CD14-positive monocyte (primary cell): ENCODE data around the gene TMEM44. TPM values are rescaled to one million over a fixed set of nuclear protein-coding genes. Genes with fewer than 3 reads are reported as not detected.

Experiments
- DNase-seq, 3 donors: peaks; one replicate each; pipeline ENCODE4 v3.0.0-alpha.2; 2011 to 2022
- H2AFZ ChIP-seq: 2 replicates; pipeline ENCODE4 v1.6.0; 2012; ENCODE audit warnings: mild to moderate bottlenecking, low read depth, low read length, inconsistent platforms; ENCODE audit not compliant: insufficient read depth, poor library complexity, severe bottlenecking
- H3K27ac ChIP-seq, 2 donors: 1 replicate in 1 of 2; 2 replicates in 1 of 2; pipeline ENCODE4 v1.5.1; 2012 to 2013; ENCODE audit warnings: low read length in 2 of 2, control low read depth in 1 of 2, inconsistent platforms in 1 of 2, low read depth in 1 of 2, mild to moderate bottlenecking in 1 of 2
- H3K27me3 ChIP-seq, 2 donors: one replicate each; pipeline versions ENCODE4 v1.6.0 to v1.6.1; 2011 to 2013; ENCODE audit warnings: low read length in 2 of 2; ENCODE audit not compliant: control insufficient read depth in 2 of 2, insufficient read depth in 2 of 2
- H3K36me3 ChIP-seq, 2 donors: replicated peaks in 1 of 2; 1 replicate in 1 of 2; 2 replicates in 1 of 2; pipeline versions ENCODE4 v1.5.1 to v1.6.1; 2012 to 2013; ENCODE audit warnings: low read length in 2 of 2, control low read depth in 1 of 2, inconsistent platforms in 1 of 2, mild to moderate bottlenecking in 1 of 2; ENCODE audit not compliant: insufficient read depth in 2 of 2, control insufficient read depth in 1 of 2
- H3K4me1 ChIP-seq, 2 donors: 1 replicate in 1 of 2; 2 replicates in 1 of 2; pipeline versions ENCODE4 v1.5.1 to v1.6.1; 2012 to 2013; ENCODE audit warnings: low read length in 2 of 2, control low read depth in 1 of 2, inconsistent platforms in 1 of 2, mild to moderate bottlenecking in 1 of 2, moderate library complexity in 1 of 2; ENCODE audit not compliant: insufficient read depth in 2 of 2, control insufficient read depth in 1 of 2
- H3K4me2 ChIP-seq: replicated peaks from 2 replicates; pipeline ENCODE3; 2012; ENCODE audit warnings: low read length, moderate library complexity, mild to moderate bottlenecking; ENCODE audit not compliant: poor library complexity, severe bottlenecking; ENCODE audit errors: extremely low read depth
- H3K4me3 ChIP-seq, 3 experiments: fragments of 200-600 bp in 1 of 3; sonication (generic) in 1 of 3; replicated peaks in 1 of 3; 1 replicate in 2 of 3; 2 replicates in 1 of 3; pipeline ENCODE4 v1.5.1; 2011 to 2013; ENCODE audit warnings: low read length in 3 of 3, mild to moderate bottlenecking in 3 of 3, control low read depth in 2 of 3, low read depth in 2 of 3, inconsistent platforms in 1 of 3, moderate library complexity in 1 of 3
- H3K79me2 ChIP-seq: 2 replicates; pipeline ENCODE4 v1.6.0; 2012; ENCODE audit warnings: mild to moderate bottlenecking, control low read depth, inconsistent platforms, low read length, moderate library complexity; ENCODE audit not compliant: insufficient read depth
- H3K9ac ChIP-seq: 2 replicates; pipeline ENCODE4 v1.6.0; 2017; ENCODE audit warnings: low read length, mild to moderate bottlenecking; ENCODE audit not compliant: insufficient read depth, poor library complexity, severe bottlenecking
- H3K9me3 ChIP-seq, 2 donors: replicated peaks in 1 of 2; 1 replicate in 1 of 2; 2 replicates in 1 of 2; pipeline versions ENCODE4 v1.5.1 to v1.6.1; 2012 to 2013; ENCODE audit warnings: low read length in 2 of 2, control low read depth in 1 of 2; ENCODE audit not compliant: control insufficient read depth in 1 of 2, insufficient read depth in 1 of 2
- H4K20me1 ChIP-seq: 2 replicates; pipeline ENCODE4 v1.6.0; 2012; ENCODE audit warnings: mild to moderate bottlenecking, low read length, control low read depth, moderate library complexity; ENCODE audit not compliant: insufficient read depth
- H3K27ac Mint-ChIP-seq, 7 donors: one replicate each; pipeline ENCODE4 v1.8.0; 2020; ENCODE audit warnings: mild to moderate bottlenecking in 7 of 7, mixed read lengths in 7 of 7, moderate library complexity in 6 of 7, inconsistent platforms in 2 of 7
- H3K27me3 Mint-ChIP-seq, 3 donors: one replicate each; pipeline ENCODE4 v1.8.0; 2021 to 2022; ENCODE audit warnings: low read depth in 3 of 3, mild to moderate bottlenecking in 3 of 3, mixed read lengths in 3 of 3, moderate library complexity in 3 of 3, inconsistent platforms in 1 of 3
- H3K36me3 Mint-ChIP-seq, 2 donors: one replicate each; pipeline ENCODE4 v1.8.0; 2020; ENCODE audit warnings: mixed read lengths in 2 of 2, inconsistent platforms in 1 of 2, mild to moderate bottlenecking in 1 of 2
- H3K4me1 Mint-ChIP-seq: one replicate; pipeline ENCODE4 v1.8.0; 2020; ENCODE audit warnings: mild to moderate bottlenecking, mixed read lengths
- H3K4me3 Mint-ChIP-seq, 2 donors: one replicate each; pipeline ENCODE4 v1.8.0; 2020; ENCODE audit warnings: mild to moderate bottlenecking in 2 of 2, mixed read lengths in 2 of 2, moderate library complexity in 1 of 2
- H3K9me3 Mint-ChIP-seq, 7 donors: one replicate each; pipeline ENCODE4 v1.8.0; 2020 to 2022; ENCODE audit warnings: mixed read lengths in 7 of 7, mild to moderate bottlenecking in 6 of 7, moderate library complexity in 6 of 7, inconsistent platforms in 2 of 7
- WGBS: methylation state at CpG from one replicate; pipeline ENCODE4 v1.1.5; 2013; ENCODE audit warnings: missing lambda C conversion rate; ENCODE audit not compliant: insufficient coverage; 5-methylcytosine and 5-hydroxymethylcytosine counted together
- intact Hi-C, 2 donors: fragments of 100-400 bp; cut with micrococcal nuclease; formaldehyde crosslinking; loops; one replicate each; pipeline versions ENCODE4 v1.15.0 to v1.15.1; 2023
- polyA plus RNA-seq, 3 donors: library from polyadenylated mRNA; depleted of rRNA in 1 of 3; unstranded in 2 of 3; stranded (reverse) in 1 of 3; fragments of 300-500 nt in 2 of 3; fragments of >200 nt in 1 of 3; fragmentation: Illumina TruSeq in 2 of 3; gene quantifications; 1 replicate in 2 of 3; 2 replicates in 1 of 3; pipeline ENCODE4 v1.2.3, GENCODE V29; 2012 to 2021
- TF ChIP-seq, protein P1 (sequence below): fragments of 200-600 bp; IDR thresholded peaks from one replicate; pipeline ENCODE4 v1.8.0; 2022; ENCODE audit warnings: antibody characterized with exemption, mild to moderate bottlenecking

TMEM44 gene
- polyA plus RNA-seq, 3 donors: 0.68 TPM; not detected in 2

DNA sequence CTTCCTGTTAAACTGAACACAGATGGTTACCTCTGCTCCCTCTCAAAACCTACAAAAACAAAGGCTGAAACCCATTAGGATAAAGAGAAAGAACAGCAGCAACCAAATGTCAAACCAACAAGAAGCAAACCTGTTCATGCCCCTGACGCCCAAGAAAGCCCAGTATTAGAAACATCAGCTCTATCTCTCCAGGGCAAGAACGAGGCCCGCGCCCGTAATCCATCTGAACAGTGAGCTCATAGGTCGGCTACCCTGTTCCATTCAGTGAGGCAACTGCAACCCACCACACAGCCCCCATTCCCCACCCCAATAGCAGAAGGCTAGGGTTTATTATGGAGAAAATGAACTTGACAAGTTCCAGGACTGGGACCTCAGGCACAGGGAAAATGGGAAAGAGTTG, 28.7 kb upstream of the TMEM44 start:
- intact Hi-C loops: no loop called here
- 0% methylated on average over 1 of the region's 6 CpGs for WGBS
- no peaks in the 10 kb centered on the region for H3K27me3 ChIP-seq
- no peak overlapping the region for H3K9ac ChIP-seq
- no peak overlapping the region for H3K4me3 ChIP-seq
- H3K36me3 ChIP-seq: peaks cover 78 to 91% of the 10 kb centered on the region in 2 donors
- Mint-ChIP-seq H3K27ac (no peak overlapping the region), H3K4me1 (peaks cover 11% of the 10 kb centered on the region), H3K27me3 (no peaks in the 10 kb centered on the region), H3K4me3 (no peak overlapping the region), H3K36me3 (peaks cover 78 to 83% of the 10 kb centered on the region in 2 donors), H3K9me3 (no peaks in the 10 kb centered on the region)
- H4K20me1 ChIP-seq: no peaks in the 10 kb centered on the region
- TF ChIP-seq, protein P1, sequence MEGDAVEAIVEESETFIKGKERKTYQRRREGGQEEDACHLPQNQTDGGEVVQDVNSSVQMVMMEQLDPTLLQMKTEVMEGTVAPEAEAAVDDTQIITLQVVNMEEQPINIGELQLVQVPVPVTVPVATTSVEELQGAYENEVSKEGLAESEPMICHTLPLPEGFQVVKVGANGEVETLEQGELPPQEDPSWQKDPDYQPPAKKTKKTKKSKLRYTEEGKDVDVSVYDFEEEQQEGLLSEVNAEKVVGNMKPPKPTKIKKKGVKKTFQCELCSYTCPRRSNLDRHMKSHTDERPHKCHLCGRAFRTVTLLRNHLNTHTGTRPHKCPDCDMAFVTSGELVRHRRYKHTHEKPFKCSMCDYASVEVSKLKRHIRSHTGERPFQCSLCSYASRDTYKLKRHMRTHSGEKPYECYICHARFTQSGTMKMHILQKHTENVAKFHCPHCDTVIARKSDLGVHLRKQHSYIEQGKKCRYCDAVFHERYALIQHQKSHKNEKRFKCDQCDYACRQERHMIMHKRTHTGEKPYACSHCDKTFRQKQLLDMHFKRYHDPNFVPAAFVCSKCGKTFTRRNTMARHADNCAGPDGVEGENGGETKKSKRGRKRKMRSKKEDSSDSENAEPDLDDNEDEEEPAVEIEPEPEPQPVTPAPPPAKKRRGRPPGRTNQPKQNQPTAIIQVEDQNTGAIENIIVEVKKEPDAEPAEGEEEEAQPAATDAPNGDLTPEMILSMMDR: no peak
- H3K79me2 ChIP-seq: no peaks in the 10 kb centered on the region
- no peak overlapping the region for H2AFZ ChIP-seq
- H3K9me3 ChIP-seq: no peaks in the 10 kb centered on the region
- H3K27ac ChIP-seq: no peak overlapping the region
- no peak for DNase-seq
- no peaks in the 10 kb centered on the region for H3K4me1 ChIP-seq
- H3K4me2 ChIP-seq: no peak overlapping the region

DNA sequence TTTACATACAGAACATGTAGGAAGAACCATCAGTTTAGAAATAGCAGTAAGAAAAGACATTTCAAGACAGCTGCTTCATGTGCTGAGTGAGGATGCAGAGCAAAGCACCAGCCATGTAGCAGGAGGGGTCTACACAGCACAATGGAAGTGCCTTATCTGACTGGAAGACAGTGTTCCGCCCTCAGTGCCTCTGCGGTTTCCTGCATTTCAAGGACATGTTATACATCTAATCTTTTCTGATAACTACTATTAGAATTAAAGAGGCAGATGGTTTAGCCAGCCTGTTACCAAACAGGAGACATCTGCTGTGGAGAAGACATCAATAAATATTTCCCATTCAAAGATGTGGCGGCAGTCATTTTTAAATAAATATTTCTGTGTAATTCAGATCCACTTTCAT, 28.2 kb upstream of the TMEM44 start:
- H3K36me3 Mint-ChIP-seq: peaks cover 77 to 83% of the 10 kb centered on the region in 2 donors
- no peaks in the 10 kb centered on the region for H4K20me1 ChIP-seq
- peaks cover 75 to 85% of the 10 kb centered on the region in 2 donors for H3K36me3 ChIP-seq
- H3K27me3 ChIP-seq: no peaks in the 10 kb centered on the region
- no peaks in the 10 kb centered on the region for H3K27me3 Mint-ChIP-seq
- no peak overlapping the region for H3K4me3 ChIP-seq
- TF ChIP-seq, protein P1: no peak
- DNase-seq: no peak
- no peak overlapping the region for H3K27ac ChIP-seq
- no peak overlapping the region for H3K27ac Mint-ChIP-seq
- H3K9me3 Mint-ChIP-seq: no peaks in the 10 kb centered on the region
- H3K4me1 Mint-ChIP-seq: peaks cover 11% of the 10 kb centered on the region
- no peaks in the 10 kb centered on the region for H3K4me1 ChIP-seq
- H3K4me3 Mint-ChIP-seq: no peak overlapping the region
- no peak overlapping the region for H3K4me2 ChIP-seq
- H3K79me2 ChIP-seq: no peaks in the 10 kb centered on the region
- intact Hi-C loops: no loop called here
- WGBS: no CpG with 5 or more reads among the region's 3 CpGs
- H3K9me3 ChIP-seq: no peaks in the 10 kb centered on the region
- H2AFZ ChIP-seq: no peak overlapping the region
- H3K9ac ChIP-seq: no peak overlapping the region
